HG02642 (cell line): Measurements from ENCODE around the gene SYTL3.

Source experiments
- ATAC-seq: cut with Tn5 transposase; IDR thresholded peaks from one replicate; pipeline ENCODE4 v1.9.1; 2021; ENCODE audit warnings: mild to moderate bottlenecking; ENCODE audit not compliant: unreplicated experiment, poor library complexity

Gene SYTL3

DNA sequence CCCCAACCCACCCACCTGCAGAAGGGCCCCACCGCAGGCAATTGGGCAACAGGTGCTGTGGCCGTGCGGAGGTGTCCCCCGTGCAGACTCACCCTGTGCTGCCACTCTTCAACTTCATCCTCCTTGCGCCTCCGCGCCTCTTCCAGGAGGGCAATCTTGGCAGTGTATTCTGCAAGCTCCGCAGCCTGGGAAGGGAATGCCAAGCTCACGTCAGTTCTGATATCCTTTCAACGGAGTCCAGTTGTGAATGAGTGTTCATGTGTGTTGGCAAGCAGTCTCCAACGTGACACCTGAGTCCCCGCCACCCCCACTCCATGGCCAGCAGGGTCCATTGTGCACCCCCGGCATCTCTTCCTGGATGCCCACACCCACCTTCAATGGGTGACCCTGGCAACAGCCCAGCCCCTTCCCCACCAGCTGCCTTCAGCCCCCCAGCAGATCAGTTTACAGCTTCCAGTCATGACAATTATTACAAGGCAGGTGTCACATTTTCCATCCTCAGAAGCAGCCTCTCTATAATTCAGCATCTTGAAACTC, 119.4 kb downstream of the SYTL3 start:
- ATAC-seq: no peak

- ATAC-seq: no peak
Measured at GRCh38 chr6:158769771-158770432, 120.0 kb downstream of the SYTL3 start.

- ATAC-seq: no peak
Measured at GRCh38 chr6:158770533-158771330, 120.9 kb downstream of the SYTL3 start.

DNA sequence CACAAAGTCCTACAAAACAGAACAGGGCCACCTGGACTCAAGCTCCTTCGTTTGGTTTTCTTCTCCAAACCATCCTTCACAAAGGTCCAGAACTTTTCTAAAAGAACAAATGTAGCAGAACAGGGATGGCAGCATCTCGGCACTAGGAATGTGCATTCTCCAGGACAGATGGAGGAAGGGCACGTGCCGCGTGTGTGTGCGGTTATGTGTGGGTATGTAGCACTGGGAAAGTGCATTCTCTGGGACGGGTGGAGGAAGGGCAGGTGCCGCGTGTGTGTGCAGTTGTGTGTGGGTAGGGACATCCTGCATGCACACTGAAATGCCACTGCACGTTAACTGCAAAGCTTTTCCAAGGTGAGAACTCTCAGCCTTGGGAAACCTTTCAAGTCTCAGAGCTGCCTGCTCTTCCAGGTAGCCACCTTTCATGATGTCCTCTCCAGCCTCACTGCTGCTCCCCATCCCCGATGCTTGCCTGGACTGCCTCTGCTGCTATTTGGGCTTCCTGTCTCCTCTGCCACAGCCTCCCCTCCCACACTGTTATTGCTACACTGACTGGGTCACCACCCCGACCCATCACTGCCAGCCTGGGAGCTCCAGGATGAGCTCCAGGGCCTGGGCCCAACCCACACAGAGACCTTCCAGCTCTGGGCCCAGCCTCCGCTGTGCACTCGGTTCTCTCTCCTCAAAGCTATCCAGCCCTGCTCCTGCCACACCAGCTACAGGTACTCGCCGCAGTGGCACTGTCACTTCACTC, 121.7 kb downstream of the SYTL3 start:
- ATAC-seq: no peak

GRCh38 chr6:158772172-158772571, 122.3 kb downstream of the SYTL3 start:
- no peak for ATAC-seq

GRCh38 chr6:158772851-158773371, 123.1 kb downstream of the SYTL3 start:
- ATAC-seq: no peak

DNA sequence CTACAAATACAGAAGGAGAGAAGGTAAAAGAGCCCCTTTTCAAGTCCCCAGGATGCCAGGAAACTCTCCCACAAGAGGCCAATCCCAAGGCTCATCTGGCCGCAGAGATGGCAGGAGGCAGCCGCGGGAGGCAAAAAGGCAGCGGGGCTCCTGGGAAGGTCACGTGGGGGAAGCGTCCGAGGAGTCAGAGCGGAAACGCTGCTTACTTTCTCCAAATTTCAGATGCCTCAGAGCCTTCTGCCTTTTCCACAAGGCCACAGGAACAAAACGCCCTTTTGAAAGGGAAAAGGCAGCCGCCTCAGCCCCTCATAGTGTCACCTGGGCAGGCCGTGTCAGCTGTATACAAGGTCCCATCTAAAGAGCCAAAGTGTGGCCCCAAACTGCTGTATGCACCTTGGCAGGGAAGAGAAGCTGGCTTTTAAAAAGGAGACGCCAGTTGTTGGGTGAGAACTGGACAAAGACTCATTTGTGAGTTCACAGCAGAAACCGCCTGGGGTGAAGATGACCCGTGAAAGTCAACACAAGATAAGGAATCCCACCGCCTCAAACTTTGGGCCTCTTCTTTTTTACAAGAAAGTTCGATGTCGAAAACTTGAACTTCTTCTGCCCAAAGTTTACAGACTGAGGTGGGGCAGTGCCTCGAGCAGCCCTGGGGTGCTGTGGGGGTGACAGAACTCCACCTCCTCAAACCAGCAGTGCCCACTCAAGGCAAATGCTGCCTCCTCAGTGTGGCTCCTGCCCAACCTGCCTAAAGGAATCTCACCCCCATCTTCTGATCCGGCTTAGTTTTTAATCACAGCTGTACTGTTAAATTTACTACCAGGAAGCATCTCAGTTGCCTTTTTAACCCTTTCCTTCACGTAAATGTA, 124.0 kb downstream of the SYTL3 start:
- ATAC-seq: no peak

- ATAC-seq: no peak
Measured at GRCh38 chr6:158774717-158775449, 125.0 kb downstream of the SYTL3 start.

DNA sequence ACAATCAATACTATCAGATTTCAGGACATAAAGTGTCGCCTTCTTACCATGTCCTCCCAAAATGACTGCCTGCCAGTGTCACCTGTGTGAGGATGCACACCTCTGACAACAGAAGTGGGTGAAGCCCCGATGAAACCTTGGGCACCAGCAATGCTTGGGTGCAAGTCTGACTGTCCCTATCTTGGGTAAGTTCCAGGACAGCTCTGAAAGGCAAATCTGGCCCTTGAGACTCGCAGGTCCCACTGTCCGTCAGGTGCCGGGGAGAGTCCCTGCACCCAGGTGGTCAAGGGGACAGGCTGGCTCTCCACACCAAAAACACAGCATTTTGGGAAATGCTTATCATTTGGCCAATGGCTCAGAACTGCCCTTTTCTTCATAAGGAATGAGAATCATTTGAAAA, 126.0 kb downstream of the SYTL3 start:
- ATAC-seq: no peak

- no peak for ATAC-seq
Measured at GRCh38 chr6:158776737-158777136, 126.9 kb downstream of the SYTL3 start.

DNA sequence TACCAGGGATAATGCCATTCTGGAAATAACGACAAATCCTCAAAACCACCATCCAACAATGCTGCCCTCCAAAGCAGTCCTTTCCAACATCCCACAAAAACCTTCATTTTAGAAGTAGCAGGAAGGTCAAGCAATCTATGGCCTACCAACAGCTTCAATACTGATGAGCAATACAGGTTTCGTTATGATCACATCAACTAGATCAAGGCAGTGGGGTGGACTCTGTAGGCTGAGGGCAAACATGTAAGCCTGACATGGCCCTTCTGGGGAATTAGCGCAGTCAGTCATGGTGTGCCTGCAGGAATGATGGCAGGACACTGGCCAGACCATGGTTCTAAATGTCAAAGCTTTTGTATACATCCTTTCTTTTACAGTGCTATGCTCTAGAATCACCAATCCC, 127.7 kb downstream of the SYTL3 start:
- no peak for ATAC-seq

DNA sequence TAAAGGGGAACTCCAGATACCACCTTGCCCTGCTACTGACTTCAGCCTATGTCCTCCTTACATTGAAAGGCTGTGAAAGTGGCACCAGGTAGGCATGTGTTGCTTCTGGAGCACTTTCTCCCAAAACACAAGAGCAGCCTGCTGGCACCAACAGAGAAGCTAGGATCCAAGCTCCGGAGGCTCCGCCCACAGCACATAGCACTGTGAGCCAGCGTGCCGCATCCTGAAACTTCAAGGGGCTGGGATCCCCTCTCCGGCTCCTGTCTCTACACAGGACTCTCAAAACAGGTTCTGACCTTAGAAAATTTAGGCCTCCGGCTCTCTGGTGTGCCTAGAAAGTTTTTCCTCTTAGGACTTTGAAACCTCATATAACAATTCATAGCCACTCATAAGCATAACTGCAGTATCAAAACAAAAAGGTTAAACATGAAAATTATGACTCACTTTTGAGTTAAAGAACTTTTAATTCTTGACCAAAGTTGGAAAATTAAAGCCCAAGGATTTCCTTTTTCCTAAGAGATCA, 128.2 kb downstream of the SYTL3 start:
- no peak for ATAC-seq

GRCh38 chr6:158780246-158780884, 130.5 kb downstream of the SYTL3 start:
- ATAC-seq: no peak

GRCh38 chr6:158780988-158781691, 131.3 kb downstream of the SYTL3 start:
- ATAC-seq: no peak

DNA sequence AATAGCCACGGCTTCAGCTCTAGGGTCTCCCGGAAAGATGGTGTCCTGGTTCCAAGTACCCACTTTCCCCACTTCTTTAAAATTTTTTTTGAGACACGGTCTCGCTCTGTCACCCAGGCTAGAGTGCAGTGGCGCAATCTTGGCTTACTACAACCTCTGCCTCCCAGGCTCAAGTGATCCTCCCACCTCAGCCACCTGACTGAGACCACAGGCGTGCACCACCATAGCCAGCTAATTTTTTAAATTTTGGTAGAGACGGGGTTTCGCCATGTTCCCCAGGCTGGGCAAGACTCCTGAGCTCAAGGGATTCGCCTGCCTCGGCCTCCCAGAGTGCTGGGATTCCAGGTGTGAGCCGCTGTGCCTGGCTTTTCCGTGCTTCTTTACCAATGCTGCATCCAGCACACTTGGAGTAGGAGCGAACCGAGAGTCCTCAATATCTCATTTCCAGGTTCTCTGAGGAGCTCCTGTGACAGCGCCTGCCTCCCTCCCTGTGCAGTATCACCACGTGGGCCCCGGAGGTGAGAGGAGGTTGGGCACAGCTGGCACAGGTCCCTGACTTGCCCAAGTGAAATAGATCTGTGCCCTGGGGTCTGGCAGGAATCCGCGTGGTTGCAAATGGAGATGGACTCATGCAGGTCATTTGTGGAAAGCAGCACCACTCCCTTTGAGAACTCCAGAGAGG, 132.0 kb downstream of the SYTL3 start:
- no peak for ATAC-seq

GRCh38 chr6:158782432-158783166, 132.7 kb downstream of the SYTL3 start:
- no peak for ATAC-seq

DNA sequence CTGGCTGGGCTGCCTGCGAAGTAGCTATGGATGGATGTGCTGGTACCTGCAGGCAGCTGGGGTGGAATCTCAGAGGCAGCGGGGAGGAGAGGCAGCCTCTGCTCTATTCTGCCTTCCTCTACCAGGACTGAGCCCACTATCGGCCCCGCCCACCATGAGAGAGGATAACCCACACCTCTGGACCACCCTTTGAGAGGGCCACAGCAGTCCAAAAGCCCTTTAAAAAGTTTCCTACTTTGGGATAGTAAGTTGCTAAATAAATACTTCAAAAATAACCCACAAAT, 133.3 kb downstream of the SYTL3 start:
- no peak for ATAC-seq
